Hematopoietic multipotent progenitor cell treated with erythropoietin and hydrocortisone succinate and interleukin-3 and kit ligand, for 17 days (in vitro differentiated cells): Measurements from ENCODE around the gene EVPL.
"Not testable (repeated sequence)": the region's sequence is repeated elsewhere in the genome, so short reads cannot be mapped to it uniquely, and the experiment has no call there.

Experiments
- DNase-seq: peaks from one replicate; pipeline ENCODE4 v3.0.0-alpha.2; 2015; ENCODE audit warnings: low spot score

The EVPL gene

GRCh38 chr17:75996665-75997590 lies 30.2 kb downstream of the EVPL start:
- DNase-seq: no peak

GRCh38 chr17:75995385-75995925 lies 31.7 kb downstream of the EVPL start:
- DNase-seq: no peak

GRCh38 chr17:75994802-75995370 lies 32.2 kb downstream of the EVPL start:
- no peak for DNase-seq

- DNase-seq: no peak
These were observed 35.7 kb downstream of the EVPL start for GRCh38 chr17:75991396-75991795.

GRCh38 chr17:75987041-75987440 lies 40.1 kb downstream of the EVPL start:
- DNase-seq: no peak

- DNase-seq: no peak
These were observed 41.1 kb downstream of the EVPL start for GRCh38 chr17:75985986-75986385.

- peak; percentile 27 for DNase-seq
These were observed 43.5 kb downstream of the EVPL start for GRCh38 chr17:75983501-75984181.

- DNase-seq: no peak
These were observed 46.0 kb downstream of the EVPL start for GRCh38 chr17:75981019-75981615.

GRCh38 chr17:75980188-75981018 lies 46.7 kb downstream of the EVPL start:
- no peak for DNase-seq

- no peak for DNase-seq
These were observed 47.4 kb downstream of the EVPL start for GRCh38 chr17:75979705-75980187.

GRCh38 chr17:75978938-75979704 lies 48.0 kb downstream of the EVPL start, which contains the start of the genes ACOX1 and TEN1:
TSS of gene ACOX1 (minus strand) at chr17:75979166. CDS start at chr17:75979073, 93 bp downstream.
TSS of gene TEN1 (plus strand) at chr17:75979240. CDS start at chr17:75986193, 6,953 bp downstream.
- peak; percentile 87 for DNase-seq

GRCh38 chr17:75976175-75976848 lies 50.8 kb downstream of the EVPL start:
- DNase-seq: peak; percentile 39

- no peak for DNase-seq
These were observed 51.3 kb downstream of the EVPL start for GRCh38 chr17:75975757-75976174.

GRCh38 chr17:75975187-75975586 lies 51.9 kb downstream of the EVPL start:
- DNase-seq: not testable (repeated sequence)

GRCh38 chr17:75970626-75971025 lies 56.5 kb downstream of the EVPL start:
- no peak for DNase-seq

- DNase-seq: no peak
These were observed 57.0 kb downstream of the EVPL start for GRCh38 chr17:75970011-75970523.

GRCh38 chr17:75969044-75969443 lies 58.1 kb downstream of the EVPL start:
- DNase-seq: not testable (repeated sequence)

- no peak for DNase-seq
These were observed 61.6 kb downstream of the EVPL start for GRCh38 chr17:75965468-75965867.

- no peak for DNase-seq
These were observed 67.1 kb downstream of the EVPL start for GRCh38 chr17:75959839-75960511.
